ENCODE results near the gene ZEB2. TPM values are rescaled to one million over a fixed set of nuclear protein-coding genes. Genes with fewer than 3 reads are reported as not detected.

The ZEB2 gene
- total RNA-seq: 100 to 1,000 TPM in 1 of 4 donors, 10 to 100 TPM in 3; 12.4 to 149 (median 29.9) TPM

- Histone ChIP-seq H3K27me3 (no peaks in the 10 kb centered on the region), H3K4me1 (peaks cover 0 to 4% (median 0%) of the 10 kb centered on the region in 4 donors)
Observed at GRCh38 chr2:144519934-144520731, at the start of gene ZEB2. Gene ZEB2 (minus strand): TSS chr2:144520119. CDS start chr2:144517350, 2,769 bp downstream.

GRCh38 chr2:144567745-144568144 is 47.8 kb upstream of the ZEB2 start:
- TF ChIP-seq POLR2A (IDR thresholded peaks at IDR 0.05): no peak
- H3K9me3 ChIP-seq: no peaks in the 10 kb centered on the region
- no peak for DNase-seq
- no peaks in the 10 kb centered on the region for H3K36me3 ChIP-seq
- H3K27ac ChIP-seq: no peak overlapping the region
- no peak overlapping the region for H3K4me3 ChIP-seq
- no peaks in the 10 kb centered on the region for H3K4me1 ChIP-seq
- H3K27me3 ChIP-seq: no peaks in the 10 kb centered on the region

More at GRCh38 chr2:144519934-144520731, at the start of gene ZEB2:
- peak within 1 kb of the TSS; percentile 58 to 68 (median 62) for H3K4me3 ChIP-seq
- no peaks in the 10 kb centered on the region for H3K9me3 ChIP-seq
- DNase-seq: peak in 2 of 3 donors; percentile 78 to 80
- peak within 1 kb of the TSS; percentile 82 to 93 (median 87) for H3K27ac ChIP-seq
- TF ChIP-seq, protein P1, sequence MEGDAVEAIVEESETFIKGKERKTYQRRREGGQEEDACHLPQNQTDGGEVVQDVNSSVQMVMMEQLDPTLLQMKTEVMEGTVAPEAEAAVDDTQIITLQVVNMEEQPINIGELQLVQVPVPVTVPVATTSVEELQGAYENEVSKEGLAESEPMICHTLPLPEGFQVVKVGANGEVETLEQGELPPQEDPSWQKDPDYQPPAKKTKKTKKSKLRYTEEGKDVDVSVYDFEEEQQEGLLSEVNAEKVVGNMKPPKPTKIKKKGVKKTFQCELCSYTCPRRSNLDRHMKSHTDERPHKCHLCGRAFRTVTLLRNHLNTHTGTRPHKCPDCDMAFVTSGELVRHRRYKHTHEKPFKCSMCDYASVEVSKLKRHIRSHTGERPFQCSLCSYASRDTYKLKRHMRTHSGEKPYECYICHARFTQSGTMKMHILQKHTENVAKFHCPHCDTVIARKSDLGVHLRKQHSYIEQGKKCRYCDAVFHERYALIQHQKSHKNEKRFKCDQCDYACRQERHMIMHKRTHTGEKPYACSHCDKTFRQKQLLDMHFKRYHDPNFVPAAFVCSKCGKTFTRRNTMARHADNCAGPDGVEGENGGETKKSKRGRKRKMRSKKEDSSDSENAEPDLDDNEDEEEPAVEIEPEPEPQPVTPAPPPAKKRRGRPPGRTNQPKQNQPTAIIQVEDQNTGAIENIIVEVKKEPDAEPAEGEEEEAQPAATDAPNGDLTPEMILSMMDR (IDR thresholded peaks at IDR 0.05): peak; percentile 23 to 58 (median 50)
- no peak for TF ChIP-seq POLR2A (IDR thresholded peaks at IDR 0.05)
- no peaks in the 10 kb centered on the region for H3K36me3 ChIP-seq

GRCh38 chr2:144566448-144566847 is 46.5 kb upstream of the ZEB2 start:
- Histone ChIP-seq H3K36me3 (no peaks in the 10 kb centered on the region), H3K4me1 (no peaks in the 10 kb centered on the region), H3K27me3 (no peaks in the 10 kb centered on the region), H3K4me3 (no peak overlapping the region), H3K27ac (no peak overlapping the region), H3K9me3 (no peaks in the 10 kb centered on the region)
- DNase-seq: no peak
- no peak for TF ChIP-seq POLR2A (IDR thresholded peaks at IDR 0.05)
- TF ChIP-seq, protein P1 (IDR thresholded peaks at IDR 0.05): no peak

DNA sequence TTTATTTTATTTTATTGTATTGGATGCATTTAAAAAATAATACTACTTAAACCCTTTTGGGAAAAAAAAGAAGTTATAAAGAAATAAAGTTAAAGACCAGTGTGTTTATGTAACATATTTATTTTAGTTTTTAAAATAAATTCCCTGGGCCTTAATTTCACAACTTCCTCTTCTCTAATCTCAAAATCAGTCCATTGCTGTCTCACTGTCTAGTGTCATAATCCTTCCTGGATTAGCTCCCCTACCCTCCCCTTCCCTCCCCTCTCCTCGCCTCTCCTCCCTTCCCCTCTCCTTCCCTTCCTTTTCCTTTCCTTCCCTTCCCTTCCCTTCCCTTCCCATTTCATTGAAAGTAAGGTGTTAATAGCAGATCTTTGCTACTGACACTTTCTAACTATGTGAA is 40.3 kb upstream of the ZEB2 start:
- Histone ChIP-seq H3K9me3 (no peaks in the 10 kb centered on the region), H3K4me3 (no peak overlapping the region), H3K36me3 (no peaks in the 10 kb centered on the region), H3K27me3 (no peaks in the 10 kb centered on the region), H3K4me1 (no peaks in the 10 kb centered on the region), H3K27ac (no peak overlapping the region)
- DNase-seq: no peak
- TF ChIP-seq POLR2A (IDR thresholded peaks at IDR 0.05): no peak
- TF ChIP-seq, protein P1 (IDR thresholded peaks at IDR 0.05): no peak

DNA sequence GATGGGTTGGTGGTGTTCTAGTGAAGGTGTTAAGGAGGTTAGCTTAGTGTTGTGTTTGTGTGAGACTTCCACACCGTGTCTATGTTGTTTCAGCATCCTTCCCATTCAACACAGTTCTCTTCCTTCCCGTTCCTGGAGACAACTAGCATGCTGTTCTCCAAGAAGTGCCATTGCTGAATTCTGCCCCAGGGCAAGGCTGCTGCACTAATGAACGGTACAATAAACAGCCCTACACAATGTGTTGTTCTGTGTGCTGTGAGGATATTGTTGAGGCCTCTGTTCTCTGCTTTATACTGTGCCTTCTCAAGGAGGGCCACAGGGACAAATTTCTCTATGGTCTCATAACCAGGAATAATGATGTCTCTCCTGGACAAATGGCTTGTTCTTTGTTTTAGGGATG is 39.8 kb upstream of the ZEB2 start:
- no peak for DNase-seq
- TF ChIP-seq POLR2A (IDR thresholded peaks at IDR 0.05): no peak
- TF ChIP-seq, protein P1 (IDR thresholded peaks at IDR 0.05): no peak
- Histone ChIP-seq H3K27ac (no peak overlapping the region), H3K4me1 (no peaks in the 10 kb centered on the region), H3K36me3 (no peaks in the 10 kb centered on the region), H3K27me3 (no peaks in the 10 kb centered on the region), H3K9me3 (no peaks in the 10 kb centered on the region), H3K4me3 (no peak overlapping the region)

DNA sequence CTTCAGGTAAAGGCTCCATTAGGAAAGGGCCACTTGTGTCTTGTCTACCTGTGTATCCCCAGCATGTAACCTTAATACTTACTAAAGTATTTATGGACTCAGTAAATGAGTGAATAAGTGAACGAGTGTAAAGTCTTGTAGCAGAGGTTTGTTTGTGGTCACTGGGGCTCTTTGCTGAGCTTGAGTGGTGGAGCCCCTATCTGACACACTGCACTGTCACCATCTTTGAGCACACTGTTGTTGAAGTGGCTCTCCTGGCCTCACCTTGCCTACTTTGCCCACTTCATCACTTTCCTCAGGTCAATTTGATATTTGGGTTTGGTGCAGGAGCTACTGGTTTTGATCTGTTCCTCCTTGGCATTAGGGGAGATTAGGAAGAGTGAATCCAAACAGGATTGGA is 39.3 kb upstream of the ZEB2 start:
- H3K27me3 ChIP-seq: no peaks in the 10 kb centered on the region
- no peak overlapping the region for H3K27ac ChIP-seq
- H3K36me3 ChIP-seq: no peaks in the 10 kb centered on the region
- DNase-seq: no peak
- H3K4me1 ChIP-seq: no peaks in the 10 kb centered on the region
- H3K9me3 ChIP-seq: no peaks in the 10 kb centered on the region
- TF ChIP-seq POLR2A (IDR thresholded peaks at IDR 0.05): no peak
- TF ChIP-seq, protein P1 (IDR thresholded peaks at IDR 0.05): no peak
- no peak overlapping the region for H3K4me3 ChIP-seq
